ENCODE results near the gene RASGRF1.

- TF ChIP-seq CTCF (IDR thresholded peaks at IDR 0.05 in 4 of 5, conservative IDR thresholded peaks at IDR 0.05 in 1 of 5): no peak
- TF ChIP-seq POLR2A (IDR thresholded peaks at IDR 0.05): no peak
These were observed 54.8 kb downstream of the RASGRF1 start for GRCh38 chr15:79035814-79036213.
